ENCODE results near the gene SGPL1.

Gene SGPL1

GRCh38 chr10:70810967-70811366 lies 4.8 kb upstream of the SGPL1 start:
- no peak for DNase-seq (ENCODE audit: low spot score)

- no peak for DNase-seq (ENCODE audit: low spot score)
These were observed 3.9 kb upstream of the SGPL1 start for GRCh38 chr10:70811881-70812280.

GRCh38 chr10:70812814-70813213 lies 2.9 kb upstream of the SGPL1 start:
- no peak for DNase-seq (ENCODE audit: low spot score)

- no peak for DNase-seq (ENCODE audit: low spot score)
These were observed 1.6 kb upstream of the SGPL1 start for GRCh38 chr10:70814126-70814525.

GRCh38 chr10:70816220-70816894 lies 609 bp downstream of the SGPL1 start:
- peak; percentile 82 for DNase-seq (ENCODE audit: low spot score)

GRCh38 chr10:70820976-70821750 lies 5.4 kb downstream of the SGPL1 start:
- no peak for DNase-seq (ENCODE audit: low spot score)

- DNase-seq (ENCODE audit: low spot score) = no peak
These were observed 6.5 kb downstream of the SGPL1 start for GRCh38 chr10:70822076-70822820.

- DNase-seq (ENCODE audit: low spot score) = no peak
These were observed 11.5 kb downstream of the SGPL1 start for GRCh38 chr10:70827086-70827757.

- peak; percentile 42 for DNase-seq (ENCODE audit: low spot score)
These were observed 13.2 kb downstream of the SGPL1 start for GRCh38 chr10:70828923-70829322.

- no peak for DNase-seq (ENCODE audit: low spot score)
These were observed 13.8 kb downstream of the SGPL1 start for GRCh38 chr10:70829543-70829942.

GRCh38 chr10:70830164-70830563 lies 14.4 kb downstream of the SGPL1 start:
- DNase-seq (ENCODE audit: low spot score) = peak; percentile 51

GRCh38 chr10:70832221-70832620 lies 16.5 kb downstream of the SGPL1 start:
- DNase-seq (ENCODE audit: low spot score) = no peak

GRCh38 chr10:70832852-70833528 lies 17.2 kb downstream of the SGPL1 start:
- no peak for DNase-seq (ENCODE audit: low spot score)

GRCh38 chr10:70833601-70834000 lies 17.9 kb downstream of the SGPL1 start:
- DNase-seq (ENCODE audit: low spot score) = no peak

GRCh38 chr10:70834021-70834420 lies 18.3 kb downstream of the SGPL1 start:
- DNase-seq (ENCODE audit: low spot score) = no peak

- DNase-seq (ENCODE audit: low spot score) = no peak
These were observed 18.8 kb downstream of the SGPL1 start for GRCh38 chr10:70834441-70835151.

- no peak for DNase-seq (ENCODE audit: low spot score)
These were observed 20.6 kb downstream of the SGPL1 start for GRCh38 chr10:70836319-70836718.

- no peak for DNase-seq (ENCODE audit: low spot score)
These were observed 21.9 kb downstream of the SGPL1 start for GRCh38 chr10:70837660-70838059.

GRCh38 chr10:70838270-70838805 lies 22.6 kb downstream of the SGPL1 start:
- no peak for DNase-seq (ENCODE audit: low spot score)

GRCh38 chr10:70840836-70841235 lies 25.1 kb downstream of the SGPL1 start:
- no peak for DNase-seq (ENCODE audit: low spot score)

GRCh38 chr10:70843333-70843732 lies 27.6 kb downstream of the SGPL1 start:
- no peak for DNase-seq (ENCODE audit: low spot score)

All from LoVo (cell line).